Retinal pigment epithelial cell (primary cell): ENCODE measurements around the gene TSN.
"Not testable (repeated sequence)": the region's sequence is repeated elsewhere in the genome, so short reads cannot be mapped to it uniquely, and the experiment has no call there.

Source experiments
- DNase-seq: peaks from one replicate; pipeline ENCODE4 v3.0.0-alpha.2; 2010; ENCODE audit warnings: low read depth
- H3K4me3 ChIP-seq: 2 replicates; pipeline ENCODE4 v1.5.1; 2011; ENCODE audit warnings: mild to moderate bottlenecking, low read length, control low read depth, moderate library complexity
- CTCF ChIP-seq: conservative IDR thresholded peaks from 2 replicates; pipeline ENCODE4 v1.5.1; 2011; ENCODE audit warnings: low read depth, low read length, control low read depth, inconsistent platforms

TSN gene

DNA sequence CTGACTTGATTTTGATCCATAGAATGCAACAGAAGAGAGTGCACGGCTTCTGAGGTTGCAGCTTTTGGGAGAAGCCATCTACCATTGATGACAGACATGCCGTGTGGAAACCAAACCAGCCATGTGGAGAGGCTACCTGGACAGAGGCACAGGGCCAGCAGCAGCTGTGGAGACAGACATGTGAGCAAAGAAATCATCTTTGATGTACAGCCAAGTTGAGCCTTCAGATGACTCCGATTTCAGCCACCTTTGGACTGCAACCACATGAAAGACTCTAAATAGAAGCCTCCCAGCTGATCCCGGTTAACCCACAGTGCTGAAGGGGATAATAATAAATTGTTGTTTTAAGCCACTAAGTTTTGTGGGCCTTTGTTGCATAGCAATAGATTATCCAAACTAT is 54.2 kb downstream of the TSN start:
- no peak overlapping the region for H3K4me3 ChIP-seq
- DNase-seq: no peak
- TF ChIP-seq CTCF: no peak

DNA sequence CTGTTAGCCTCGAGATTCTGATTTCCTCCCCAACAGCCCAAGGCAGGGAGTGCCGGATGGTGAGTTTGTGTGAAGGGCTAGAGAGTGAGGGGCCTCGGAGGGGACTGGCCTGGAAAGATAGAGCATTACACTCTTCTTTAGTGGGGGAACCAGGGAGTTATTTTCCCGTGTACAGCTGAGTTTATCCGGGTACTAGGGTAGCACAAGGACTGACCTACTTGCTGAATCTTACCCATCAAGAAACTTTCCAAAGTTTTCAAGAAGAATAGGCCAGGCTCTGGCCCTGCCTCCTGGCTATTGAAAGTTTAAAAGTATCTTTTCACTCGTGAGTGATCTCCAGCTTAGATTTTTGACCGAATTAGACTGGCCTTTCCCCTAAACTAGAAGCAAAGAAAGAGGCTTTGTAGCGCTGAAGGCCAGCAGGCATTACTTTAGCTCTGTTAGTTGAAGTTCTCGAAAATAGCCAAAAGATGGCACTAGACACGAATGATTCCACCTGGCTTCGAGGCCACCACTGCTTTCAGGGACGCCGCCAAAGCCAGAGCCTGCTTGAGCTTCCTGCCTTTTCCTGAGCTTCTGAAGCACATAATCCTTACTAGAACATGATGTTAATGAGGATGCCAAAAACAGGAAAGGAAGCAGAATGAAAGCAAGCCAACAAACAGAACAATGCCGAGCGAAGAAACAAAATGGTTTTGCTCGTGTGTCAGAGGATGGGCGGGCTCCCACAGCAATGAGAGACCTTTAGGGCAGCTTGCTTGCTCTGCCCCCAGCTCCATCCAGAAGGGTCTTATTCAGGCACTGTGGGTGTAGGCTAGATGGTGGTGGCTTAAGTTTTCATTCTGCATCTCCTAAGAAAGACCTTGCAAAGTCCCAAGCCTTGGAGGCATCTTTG is 55.8 kb downstream of the TSN start:
- H3K4me3 ChIP-seq: no peak overlapping the region
- peak; percentile 37 for DNase-seq
- peak; percentile 57 for TF ChIP-seq CTCF

DNA sequence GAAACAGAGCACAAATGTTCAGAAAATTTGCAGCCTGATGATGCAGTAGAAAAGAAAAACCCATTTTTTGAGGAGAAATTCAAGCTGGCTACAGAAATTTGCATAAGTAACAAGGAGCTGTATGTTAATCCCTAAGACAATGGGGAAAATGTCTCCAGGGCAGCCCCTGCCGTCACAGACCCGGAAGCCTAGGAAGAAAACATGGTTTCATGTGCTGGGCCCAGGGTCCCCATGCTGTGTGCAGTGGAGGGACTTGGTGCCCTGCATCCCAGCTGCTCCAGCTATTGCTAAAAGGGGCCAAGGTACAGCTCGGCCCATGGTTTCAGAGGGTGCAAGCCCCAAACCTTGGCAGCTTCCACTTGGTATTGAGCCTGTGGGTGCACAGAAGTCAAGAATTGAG is 57.6 kb downstream of the TSN start:
- H3K4me3 ChIP-seq, DNase-seq: not testable (repeated sequence)

DNA sequence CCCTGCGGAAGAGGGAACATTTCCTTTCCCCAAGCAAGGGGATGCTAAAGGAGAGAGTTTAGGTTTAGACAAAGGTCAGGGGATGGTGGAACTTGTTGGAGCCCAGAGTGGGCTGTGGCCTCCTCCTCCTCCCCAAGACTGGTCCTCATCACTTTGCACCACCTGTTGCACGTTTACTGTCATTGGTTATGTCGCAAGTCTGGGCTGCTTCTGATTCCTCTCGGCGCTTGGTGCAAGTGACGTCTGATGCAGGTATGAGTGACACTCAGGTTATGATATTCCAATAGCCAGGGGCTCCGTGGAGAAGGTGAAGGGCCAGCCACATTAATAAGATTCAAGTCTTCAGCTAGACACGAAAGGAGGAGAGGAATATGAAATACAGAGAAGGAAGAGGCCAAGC is 59.8 kb downstream of the TSN start:
- TF ChIP-seq CTCF: no peak
- DNase-seq: no peak

GRCh38 chr2:121816797-121817196 is 61.3 kb downstream of the TSN start:
- H3K4me3 ChIP-seq: no peak overlapping the region
- no peak for TF ChIP-seq CTCF
- no peak for DNase-seq

More for the DNA sequence above, 59.8 kb downstream of the TSN start:
- H3K4me3 ChIP-seq: no peak overlapping the region

GRCh38 chr2:121817304-121817703 is 61.9 kb downstream of the TSN start:
- not testable (repeated sequence) for DNase-seq, H3K4me3 ChIP-seq
